Cerebellar cortex (tissue), 1 donor: ENCODE results near the gene SLC25A22.

Experiments
- DNase-seq: peaks from one replicate; pipeline ENCODE4 v3.0.0-alpha.2; 2015; ENCODE audit warnings: low spot score

SLC25A22 gene

GRCh38 chr11:798093-798713 is at the start of gene SLC25A22:
SLC25A22 (minus strand) TSS chr11:798281; CDS start chr11:795006, 3,275 bp downstream.
- DNase-seq: peak; percentile 70

DNA sequence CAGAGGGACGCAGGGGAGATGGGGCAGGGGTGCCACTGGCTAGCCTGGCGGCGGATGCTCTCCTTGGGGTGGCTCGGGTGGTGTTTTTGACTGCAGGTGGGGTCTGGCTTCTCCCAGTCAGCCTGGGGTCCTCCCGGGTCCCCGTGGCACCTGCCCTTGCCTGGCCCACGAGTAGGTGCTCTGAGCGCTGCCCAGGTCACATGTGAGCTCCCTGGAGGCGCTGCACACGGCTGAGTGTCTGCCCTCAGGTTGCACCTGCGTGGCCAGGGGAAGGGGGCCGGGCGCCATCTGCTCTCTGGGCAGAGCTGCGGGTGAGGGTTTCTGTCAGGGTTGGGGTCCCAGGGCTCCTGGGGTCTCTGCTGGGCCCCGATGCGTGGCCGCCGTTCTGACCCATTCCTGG is 49.8 kb upstream of the SLC25A22 start:
- DNase-seq: no peak

DNA sequence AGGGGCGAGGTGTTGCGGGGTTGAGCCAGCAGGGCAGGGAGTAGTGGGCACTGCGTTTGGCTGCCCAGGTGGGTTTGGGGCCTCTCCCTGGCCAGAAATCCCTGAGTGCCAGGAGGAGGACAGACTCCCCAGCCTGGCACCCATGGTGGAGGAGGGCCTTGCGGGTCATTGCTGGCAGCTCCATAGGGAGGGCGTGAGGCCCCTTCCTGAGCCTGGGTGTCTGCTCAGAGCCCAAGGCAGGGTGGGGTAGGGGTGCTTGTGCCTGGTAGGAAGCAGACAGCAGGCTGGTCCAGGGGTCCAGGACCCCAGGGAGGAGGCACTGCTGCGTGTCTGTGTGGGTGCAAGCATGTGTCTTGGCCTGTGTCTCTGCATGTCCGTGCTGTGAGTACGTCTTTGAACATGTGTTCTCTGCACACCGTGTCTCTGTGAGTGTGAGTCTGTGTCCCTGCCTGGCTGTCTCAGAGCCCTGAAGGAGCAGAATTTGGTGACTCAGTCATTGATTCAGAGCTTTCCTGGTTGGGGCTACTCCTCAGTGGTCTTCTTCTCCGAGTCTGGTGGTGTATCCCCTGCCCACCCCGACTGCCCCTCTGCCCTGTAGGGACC is 48.5 kb upstream of the SLC25A22 start:
- no peak for DNase-seq

DNA sequence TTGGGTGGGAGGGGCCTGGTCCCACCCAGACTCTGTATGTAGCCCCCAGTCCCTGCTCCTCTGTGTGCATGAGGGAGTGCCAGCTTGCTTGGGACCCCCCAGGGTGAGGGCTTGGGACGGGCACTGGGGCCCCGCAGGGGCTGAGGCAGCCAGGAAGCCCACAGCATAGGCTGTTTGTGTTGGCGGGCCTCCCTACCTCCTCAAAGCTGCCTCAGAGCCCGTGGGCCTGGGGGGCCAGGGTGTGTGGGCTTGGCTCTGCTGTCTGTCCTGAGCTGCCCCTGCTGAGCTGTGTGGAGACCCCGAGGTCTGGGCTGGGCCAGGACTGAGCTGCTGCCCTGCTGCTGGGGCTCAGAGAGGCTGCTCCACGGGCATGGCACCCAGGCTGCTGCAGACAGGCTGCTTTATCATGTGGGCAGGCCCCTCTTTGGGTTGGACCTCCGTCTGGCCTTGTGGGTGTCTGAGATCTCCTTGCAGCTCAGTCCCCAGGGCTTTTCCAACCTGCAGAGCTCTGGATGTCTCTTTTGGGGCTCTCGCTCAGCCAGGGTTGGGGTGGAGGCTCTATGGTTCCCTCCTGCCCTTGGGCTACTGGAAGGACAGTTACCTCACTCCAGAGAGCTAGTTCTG is 47.9 kb upstream of the SLC25A22 start:
- DNase-seq: no peak

- peak; percentile 88 for DNase-seq
These were observed 46.9 kb upstream of the SLC25A22 start for GRCh38 chr11:844693-845644.

- DNase-seq: peak; percentile 86
These were observed 46.0 kb upstream of the SLC25A22 start for GRCh38 chr11:843818-844692.

DNA sequence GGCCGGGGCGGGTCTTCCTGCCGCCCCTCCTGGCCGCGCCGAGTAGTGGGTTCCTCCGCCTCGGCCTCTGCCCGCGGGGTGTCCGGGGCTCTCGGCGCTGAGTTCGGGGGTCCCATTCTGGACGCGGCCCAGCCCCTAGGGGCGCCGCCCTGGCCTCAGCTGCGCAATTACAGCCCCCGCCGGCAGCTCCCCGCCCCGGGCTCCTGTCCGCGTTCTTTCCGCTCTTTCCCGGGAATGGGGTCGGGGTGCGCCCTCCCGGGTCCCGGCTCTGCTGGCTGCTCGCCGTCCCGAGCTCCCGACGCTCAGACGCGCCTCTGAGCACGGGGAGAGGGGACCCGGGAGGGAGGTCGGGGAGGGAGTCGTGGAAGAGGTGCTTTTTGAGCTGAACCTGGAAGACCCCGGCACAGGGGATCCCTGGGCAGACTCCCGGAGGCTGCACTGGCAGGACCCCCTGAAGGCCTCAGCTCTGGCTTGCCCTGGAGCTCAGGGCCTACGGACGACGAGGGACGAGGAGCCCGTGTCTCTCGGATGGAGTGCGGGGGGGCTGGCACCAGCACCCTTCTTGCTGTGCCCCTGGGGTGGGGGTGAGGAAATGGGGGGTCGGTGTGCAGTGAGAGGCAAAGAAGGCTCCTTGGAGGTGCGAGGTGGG is 45.1 kb upstream of the SLC25A22 start:
- no peak for DNase-seq

- DNase-seq: peak; percentile 80
These were observed 44.4 kb upstream of the SLC25A22 start, which contains the start of the genes POLR2L and TSPAN4 for GRCh38 chr11:842370-843002. POLR2L (minus strand) TSS chr11:842529; CDS start chr11:842508, 21 bp downstream. TSPAN4 (plus strand) TSS chr11:842852; CDS start chr11:850305, 7,453 bp downstream.

DNA sequence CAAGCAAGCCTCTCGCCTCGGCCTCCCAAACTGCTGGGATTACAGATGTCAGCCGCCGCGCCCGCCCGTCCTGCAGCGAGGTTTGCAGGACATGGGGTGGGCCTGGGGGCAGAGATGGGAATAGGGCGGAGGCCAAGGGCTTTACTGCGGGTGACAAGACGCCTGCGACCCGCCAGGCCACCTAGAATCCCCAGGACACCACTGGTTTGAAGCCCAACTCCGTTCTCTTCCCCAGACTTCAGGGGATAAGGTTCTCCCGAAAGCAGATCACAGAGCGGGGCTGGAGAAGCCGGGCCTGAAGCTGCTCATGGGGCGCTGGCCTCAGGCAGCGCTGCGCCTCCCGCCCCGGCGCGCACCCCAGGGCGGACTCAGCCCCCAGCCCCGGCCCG is 43.9 kb upstream of the SLC25A22 start:
- DNase-seq: no peak

DNA sequence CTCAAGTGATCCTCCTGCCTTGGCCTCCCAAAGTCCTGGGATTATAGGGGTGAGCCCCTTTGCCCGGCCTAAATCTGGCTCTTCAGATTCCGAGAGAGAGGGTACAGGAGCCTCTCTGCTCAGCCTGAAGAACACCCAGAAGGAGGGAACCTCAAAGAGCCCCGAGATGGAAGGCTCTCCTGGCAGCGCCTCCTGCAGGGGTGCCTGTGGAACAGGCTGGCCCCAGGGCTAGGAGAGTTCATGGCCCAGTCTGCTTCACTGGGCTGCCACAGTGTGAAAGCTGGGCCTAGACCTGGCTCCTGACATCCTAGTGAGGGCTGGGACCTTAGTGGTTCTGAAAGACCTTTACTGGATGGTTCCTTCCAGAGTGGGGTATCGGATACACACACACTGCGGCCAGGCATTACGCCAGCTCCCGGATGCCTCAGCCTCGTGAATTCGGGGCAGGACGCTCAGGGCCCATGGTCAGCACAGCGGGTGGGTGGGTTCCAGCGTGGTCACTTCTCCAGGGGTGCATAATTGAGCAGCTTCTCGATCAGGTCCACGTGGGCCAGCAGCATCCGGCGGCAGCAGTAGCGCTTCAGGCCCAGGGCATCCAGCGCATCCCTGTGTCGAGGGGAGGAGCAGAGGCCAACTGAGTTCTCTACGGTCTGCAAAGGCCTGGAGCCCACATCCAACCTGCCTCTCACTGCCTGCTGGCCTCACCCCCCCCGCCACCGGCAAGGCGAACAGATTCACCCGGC is 42.0 kb upstream of the SLC25A22 start:
- no peak for DNase-seq

GRCh38 chr11:839280-839623 is 41.2 kb upstream of the SLC25A22 start:
- DNase-seq: no peak

DNA sequence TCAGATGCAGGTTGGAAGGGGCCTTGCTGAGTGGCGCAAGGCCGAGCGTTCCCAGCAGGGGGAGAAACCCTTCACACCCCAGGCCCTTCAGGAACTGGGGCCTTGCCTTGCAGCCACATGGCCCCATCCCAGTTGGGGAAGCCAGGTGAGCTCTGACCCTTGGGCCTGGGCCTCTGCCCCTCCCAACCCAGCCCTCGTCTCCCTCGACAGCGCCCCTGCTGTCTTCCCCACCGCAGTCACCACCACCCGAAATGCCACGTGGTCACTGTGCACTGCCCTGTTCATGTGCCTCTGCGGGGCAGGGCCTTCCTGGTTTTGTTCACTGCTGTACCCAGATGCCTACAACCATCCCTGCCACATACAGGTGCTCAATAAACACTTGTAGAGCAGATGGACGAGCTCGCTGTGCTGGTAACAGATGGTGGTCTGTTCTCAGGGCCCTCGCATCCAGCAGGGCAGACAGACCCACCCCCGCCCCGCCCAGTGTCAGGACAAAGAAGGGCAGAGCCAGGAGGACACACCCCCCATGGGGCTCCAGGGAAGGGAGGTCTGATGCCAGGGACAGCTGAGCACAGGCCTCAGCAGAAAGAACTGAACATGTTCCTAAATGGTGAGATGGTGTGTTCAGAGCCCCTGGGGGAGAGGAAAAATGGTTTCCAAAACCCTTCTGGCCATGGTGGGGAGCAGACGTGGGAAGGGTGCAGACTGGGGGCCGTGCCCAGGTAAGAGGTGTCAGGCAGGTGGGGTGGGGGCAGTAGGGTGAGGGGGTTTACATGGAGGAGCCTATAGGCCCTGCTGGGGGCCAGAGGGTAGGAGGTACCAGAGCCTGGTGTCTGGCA is 40.6 kb upstream of the SLC25A22 start:
- no peak for DNase-seq

GRCh38 chr11:837990-838307 is 39.9 kb upstream of the SLC25A22 start:
- no peak for DNase-seq

- DNase-seq: no peak
These were observed 39.3 kb upstream of the SLC25A22 start for GRCh38 chr11:837189-837989.

- DNase-seq: no peak
These were observed 38.6 kb upstream of the SLC25A22 start for GRCh38 chr11:836700-837099.

DNA sequence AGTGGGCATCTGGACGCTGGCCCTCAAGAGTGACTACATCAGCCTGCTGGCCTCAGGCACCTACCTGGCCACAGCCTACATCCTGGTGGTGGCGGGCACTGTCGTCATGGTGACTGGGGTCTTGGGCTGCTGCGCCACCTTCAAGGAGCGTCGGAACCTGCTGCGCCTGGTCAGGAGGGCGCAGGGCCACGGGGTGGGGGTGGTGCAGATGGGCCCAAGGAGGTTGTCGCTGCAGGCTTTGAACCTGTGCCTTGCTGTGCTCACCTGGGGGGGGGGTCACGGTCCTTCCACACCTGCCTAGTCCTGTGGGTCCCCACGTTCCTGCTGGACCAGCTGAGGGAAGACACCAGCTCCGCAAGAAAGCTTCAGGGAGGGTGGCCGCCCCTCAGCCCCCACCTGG is 38.2 kb upstream of the SLC25A22 start:
- DNase-seq: no peak

GRCh38 chr11:834371-835316 is 36.6 kb upstream of the SLC25A22 start:
- DNase-seq: no peak
